PC-3 (cell line): ENCODE data around the gene CCDC177. TPM values are rescaled to one million over a fixed set of nuclear protein-coding genes. Genes with fewer than 3 reads are reported as not detected.

Experiments used
- ATAC-seq: fragments of 200-7000 bp; cut with Tn5 transposase; 2 replicates; pipeline ENCODE4 v1.9.1; 2020; ENCODE audit warnings: mild to moderate bottlenecking, moderate library complexity
- BruUV-seq: library from RNA; stranded (reverse); fragments of 400-500 nt; replicated peaks from 2 replicates; lab custom pipeline; 2021; lab: Mats Ljungman, UMichigan
- CTCF ChIA-PET: fragments of 300-600 bp; sonication (Branson Sonifier 250); formaldehyde crosslinking; loops from one replicate; lab custom pipeline; 2022; ENCODE audit warnings: antibody characterized with exemption; lab: Charles Lee
- POLR2A ChIA-PET: fragments of 300-600 bp; sonication (Branson Sonifier 250); formaldehyde crosslinking; loops from one replicate; lab custom pipeline; 2022; ENCODE audit warnings: antibody characterized with exemption; ENCODE audit not compliant: unreplicated experiment; lab: Charles Lee
- DNase-seq: peaks from one replicate; pipeline ENCODE4 v3.0.0-alpha.2; 2015
- H2AFZ ChIP-seq: fragments of 300-600 bp; sonication (generic); 2 replicates; pipeline ENCODE4 v1.6.0; 2016; ENCODE audit warnings: antibody characterized with exemption, low read length
- H3F3A ChIP-seq: fragments of 300-600 bp; sonication (generic); one replicate; pipeline ENCODE4 v1.6.0; 2017; ENCODE audit warnings: antibody characterized with exemption, low read length, control low read depth, mild to moderate bottlenecking; ENCODE audit not compliant: unreplicated experiment
- H3K27ac ChIP-seq: fragments of 300-600 bp; sonication (generic); 2 replicates; pipeline ENCODE4 v1.5.1; 2016; ENCODE audit warnings: mild to moderate bottlenecking, low read length
- H3K27me3 ChIP-seq: fragments of 300-600 bp; sonication (generic); 2 replicates; pipeline ENCODE4 v1.6.1; 2016; ENCODE audit warnings: low read length, mixed read lengths
- H3K36me3 ChIP-seq: fragments of 300-600 bp; sonication (generic); 2 replicates; pipeline ENCODE4 v1.6.1; 2016; ENCODE audit warnings: low read depth, mixed run types, low read length, mixed read lengths
- H3K4me1 ChIP-seq: fragments of 300-600 bp; sonication (generic); 2 replicates; pipeline ENCODE4 v1.5.1; 2016; ENCODE audit warnings: low read length; ENCODE audit not compliant: insufficient read depth
- H3K4me2 ChIP-seq: fragments of 300-600 bp; sonication (generic); 2 replicates; pipeline ENCODE4 v1.6.0; 2016; ENCODE audit warnings: low read length
- H3K4me3 ChIP-seq: fragments of 300-600 bp; sonication (generic); 2 replicates; pipeline ENCODE4 v1.5.1; 2016; ENCODE audit warnings: mild to moderate bottlenecking, low read length, mixed read lengths
- H3K79me2 ChIP-seq: fragments of 300-600 bp; sonication (generic); 2 replicates; pipeline ENCODE4 v1.6.1; 2017; ENCODE audit warnings: low read length, mixed read lengths
- H3K9ac ChIP-seq: fragments of 300-600 bp; sonication (generic); 2 replicates; pipeline ENCODE4 v1.6.0; 2016; ENCODE audit warnings: mild to moderate bottlenecking, low read length
- H3K9me2 ChIP-seq: fragments of 300-600 bp; sonication (generic); replicated peaks from 2 replicates; pipeline ENCODE4 v1.6.1; 2016; ENCODE audit warnings: mixed run types, low read length, mixed read lengths
- H3K9me3 ChIP-seq: fragments of 300-600 bp; sonication (generic); 2 replicates; pipeline ENCODE4 v1.6.1; 2016; ENCODE audit warnings: low read length, mixed read lengths
- H4K20me1 ChIP-seq: fragments of 300-600 bp; sonication (generic); 2 replicates; pipeline ENCODE4 v1.6.1; 2016; ENCODE audit warnings: low read length, mixed read lengths
- CTCF ChIP-seq: fragments of 300-600 bp; sonication (generic); conservative IDR thresholded peaks from 2 replicates; pipeline ENCODE4 v1.5.1; 2017; ENCODE audit warnings: antibody characterized with exemption, low read depth, mild to moderate bottlenecking, low read length
- EZH2 ChIP-seq: fragments of 300-600 bp; sonication (generic); IDR thresholded peaks from one replicate; pipeline ENCODE4 v1.6.1; 2017; ENCODE audit warnings: antibody characterized with exemption, mild to moderate bottlenecking, low read length; ENCODE audit not compliant: unreplicated experiment
- EZH2phosphoT487 ChIP-seq: fragments of 300-600 bp; sonication (generic); IDR thresholded peaks from 2 replicates; pipeline ENCODE4 v1.6.1; 2018; ENCODE audit warnings: mild to moderate bottlenecking, antibody characterized with exemption, low read length, borderline replicate concordance
- intact Hi-C: fragments of 100-400 bp; cut with micrococcal nuclease; formaldehyde crosslinking; loops from 2 replicates; pipeline ENCODE4 v1.9.0; 2023
- total RNA-seq: library from RNA; depleted of rRNA; stranded (reverse); fragments of >200 nt; gene quantifications from 2 replicates; pipeline ENCODE4 v1.2.3, GENCODE V29; 2014

Gene CCDC177
- total RNA-seq, 1 experiment from 2014 or later = not detected

GRCh38 chr14:69551511-69551910 is 23.2 kb downstream of the CCDC177 start:
- DNase-seq (no peak), ATAC-seq (no peak)
- BruUV-seq = no TSS peak
- CTCF ChIA-PET = no interaction called here
- H3K36me3 ChIP-seq = no peaks in the 10 kb centered on the region
- H3K4me3 ChIP-seq = no peak overlapping the region
- H3K79me2 ChIP-seq = no peaks in the 10 kb centered on the region
- H3K9me3 ChIP-seq = no peaks in the 10 kb centered on the region
- H3K4me1 ChIP-seq = no peaks in the 10 kb centered on the region
- POLR2A ChIA-PET = no interaction called here
- H3K27me3 ChIP-seq = peaks cover 16% of the 10 kb centered on the region
- no peak overlapping the region for H3K9ac ChIP-seq
- H3K9me2 ChIP-seq = no peaks in the 10 kb centered on the region
- TF ChIP-seq EZH2phosphoT487 (no peak), CTCF (no peak), EZH2 (no peak)
- no peak overlapping the region for H3K27ac ChIP-seq
- no peaks in the 10 kb centered on the region for H4K20me1 ChIP-seq
- no peak overlapping the region for H2AFZ ChIP-seq
- H3F3A ChIP-seq = no peaks in the 10 kb centered on the region
- no peak overlapping the region for H3K4me2 ChIP-seq
- intact Hi-C loops = no loop called here

- DNase-seq = no peak
- Histone ChIP-seq H3K9me3 (no peaks in the 10 kb centered on the region), H3K27me3 (peaks cover 13% of the 10 kb centered on the region), H4K20me1 (no peaks in the 10 kb centered on the region), H3K27ac (no peak overlapping the region), H3K4me3 (no peak overlapping the region), H3K9ac (no peak overlapping the region), H3K4me2 (no peak overlapping the region), H3F3A (no peaks in the 10 kb centered on the region), H3K36me3 (no peaks in the 10 kb centered on the region), H3K79me2 (no peaks in the 10 kb centered on the region), H3K4me1 (no peaks in the 10 kb centered on the region), H2AFZ (no peak overlapping the region), H3K9me2 (no peaks in the 10 kb centered on the region)
- no TSS peak for BruUV-seq
- no peak for ATAC-seq
- ChIA-PET CTCF (interaction anchor here (0.6 kb wide), 1 partner anchor 14 kb away, joined by 3 read pairs; no protein-coding TSS in a partner anchor), POLR2A (interaction anchor here (0.6 kb wide), 1 partner anchor 1211 kb away, joined by 4 read pairs; no protein-coding TSS in a partner anchor)
- TF ChIP-seq CTCF = no peak
- no peak for TF ChIP-seq EZH2phosphoT487
- TF ChIP-seq EZH2 = no peak
- intact Hi-C loops = no loop called here
Observed at GRCh38 chr14:69548566-69548965, 26.1 kb downstream of the CCDC177 start.

- no peak overlapping the region for H2AFZ ChIP-seq
- CTCF ChIA-PET = no interaction called here
Observed at GRCh38 chr14:69547701-69548348, 26.8 kb downstream of the CCDC177 start.

More at GRCh38 chr14:69547701-69548348, 26.8 kb downstream of the CCDC177 start:
- no peak for ATAC-seq
- Histone ChIP-seq H3K79me2 (no peaks in the 10 kb centered on the region), H3K9ac (no peak overlapping the region), H4K20me1 (no peaks in the 10 kb centered on the region), H3K36me3 (no peaks in the 10 kb centered on the region), H3K4me1 (peaks cover 4% of the 10 kb centered on the region; the same call in 1 of the 2 replicates), H3K4me3 (no peak overlapping the region), H3K9me3 (no peaks in the 10 kb centered on the region), H3F3A (no peaks in the 10 kb centered on the region), H3K27ac (no peak overlapping the region), H3K4me2 (no peak overlapping the region), H3K9me2 (no peaks in the 10 kb centered on the region), H3K27me3 (peaks cover 13% of the 10 kb centered on the region)
- peak; percentile 61 for TF ChIP-seq CTCF
- TF ChIP-seq EZH2 = no peak
- intact Hi-C loops = no loop called here
- no TSS peak for BruUV-seq
- POLR2A ChIA-PET = interaction anchor here (0.6 kb wide), 1 partner anchor 1211 kb away, joined by 4 read pairs; no protein-coding TSS in a partner anchor
- DNase-seq = no peak
